Activated T-helper 1 cell treated with Interleukin-2 at 50 U/mL for 16 hours (primary cell): ENCODE results near the gene TACR1.
"Not testable (repeated sequence)": the region's sequence is repeated elsewhere in the genome, so short reads cannot be mapped to it uniquely, and the experiment has no call there.

Experiments used
- DNase-seq: peaks from one replicate; pipeline ENCODE4 v3.0.0-alpha.2; 2020; ENCODE audit warnings: low read depth

TACR1 gene

DNA sequence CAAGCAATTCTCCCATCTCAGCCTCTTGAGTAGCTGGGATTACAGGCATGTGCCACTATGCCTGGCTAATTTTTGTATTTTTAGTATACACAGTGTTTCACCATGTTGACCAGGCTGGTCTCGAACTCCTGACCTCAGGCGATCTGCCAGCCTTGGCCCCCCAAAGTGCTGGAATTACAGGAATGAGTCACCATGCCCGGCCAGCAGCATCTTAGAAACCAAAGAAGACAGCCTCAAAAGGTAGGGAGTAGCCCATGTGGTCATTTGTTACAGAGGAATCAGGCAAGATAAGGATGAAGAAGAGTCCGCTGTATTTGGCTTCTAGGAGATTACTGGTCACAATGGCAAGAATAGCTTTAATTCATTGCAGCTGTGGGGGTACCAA, 53.1 kb downstream of the TACR1 start:
- DNase-seq: not testable (repeated sequence)

DNA sequence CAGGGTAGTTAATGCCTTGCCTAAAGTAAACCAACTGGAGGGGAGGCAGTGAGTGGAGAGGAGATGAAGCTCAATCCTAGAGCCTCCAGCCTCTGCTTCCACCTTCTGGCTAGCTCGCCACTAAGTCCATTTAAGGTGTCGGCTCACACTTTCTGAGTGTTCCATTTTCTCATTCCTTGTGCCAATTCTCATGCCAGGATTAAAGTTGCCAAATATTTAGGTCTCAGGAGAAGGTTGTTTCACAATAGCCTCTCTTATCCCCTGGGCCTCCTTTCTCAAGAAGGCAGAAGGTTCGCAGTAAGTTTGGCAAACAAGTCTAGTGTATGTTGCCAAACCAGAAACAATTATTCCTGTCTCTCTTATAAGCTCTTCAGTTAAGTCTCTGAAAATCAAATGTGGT, 57.2 kb downstream of the TACR1 start:
- DNase-seq: no peak

DNA sequence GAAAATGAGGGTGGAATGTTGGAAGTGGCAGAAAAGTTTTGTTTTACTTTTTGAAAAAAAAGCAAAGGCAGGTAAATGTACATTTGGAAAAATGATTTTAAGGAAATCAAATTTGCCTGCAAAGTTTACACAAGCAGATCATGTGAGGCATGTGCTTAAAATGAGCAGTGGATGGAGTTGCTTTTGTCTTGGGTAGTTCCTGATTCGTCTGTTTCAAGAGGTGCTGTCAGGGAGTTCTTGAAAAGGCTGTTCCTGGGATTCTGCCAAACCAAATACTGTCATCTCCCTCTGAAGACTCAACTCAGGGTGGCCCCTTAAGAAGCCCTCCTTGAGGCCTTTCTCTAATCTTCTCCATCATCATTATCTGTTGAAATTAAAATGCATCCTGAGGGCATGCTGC, 59.0 kb downstream of the TACR1 start:
- DNase-seq: no peak

DNA sequence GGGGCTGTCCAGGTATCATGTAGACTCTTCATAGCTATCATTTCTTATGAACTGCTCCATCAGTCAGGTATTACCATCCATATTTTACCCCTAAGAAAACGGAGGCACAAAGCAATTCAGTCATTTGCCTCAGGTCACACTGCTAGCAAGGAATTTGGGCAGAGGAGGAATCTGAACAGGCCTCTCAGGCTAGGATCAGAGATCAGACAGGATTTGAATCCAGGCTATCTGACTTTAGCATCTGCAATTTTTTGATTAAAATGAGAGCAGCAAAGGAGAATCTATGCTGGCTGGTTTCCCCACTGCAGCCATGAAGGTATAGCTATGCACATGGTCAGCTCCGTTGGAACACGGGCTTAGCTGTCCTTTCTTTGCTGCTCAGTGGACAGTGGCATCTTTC, 60.1 kb downstream of the TACR1 start:
- no peak for DNase-seq

DNA sequence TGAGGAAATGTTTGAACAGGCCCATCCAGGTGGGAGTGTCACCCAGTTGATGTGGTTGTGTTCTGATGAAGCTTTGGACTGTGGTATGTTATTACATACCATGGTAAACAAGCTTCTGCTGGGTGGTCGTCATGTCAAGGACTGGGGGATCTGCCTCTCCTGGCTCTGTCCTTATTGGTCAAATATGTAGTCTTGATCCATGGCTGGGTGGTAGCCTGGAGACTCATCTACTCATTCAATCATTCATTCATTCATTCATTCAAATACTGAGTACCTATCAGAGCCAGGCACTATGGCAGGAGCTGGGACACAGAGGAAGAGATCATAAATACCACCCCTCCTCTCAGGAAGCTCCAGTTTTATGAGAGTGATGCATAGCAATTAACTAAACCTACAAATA, 60.8 kb downstream of the TACR1 start:
- DNase-seq: no peak

DNA sequence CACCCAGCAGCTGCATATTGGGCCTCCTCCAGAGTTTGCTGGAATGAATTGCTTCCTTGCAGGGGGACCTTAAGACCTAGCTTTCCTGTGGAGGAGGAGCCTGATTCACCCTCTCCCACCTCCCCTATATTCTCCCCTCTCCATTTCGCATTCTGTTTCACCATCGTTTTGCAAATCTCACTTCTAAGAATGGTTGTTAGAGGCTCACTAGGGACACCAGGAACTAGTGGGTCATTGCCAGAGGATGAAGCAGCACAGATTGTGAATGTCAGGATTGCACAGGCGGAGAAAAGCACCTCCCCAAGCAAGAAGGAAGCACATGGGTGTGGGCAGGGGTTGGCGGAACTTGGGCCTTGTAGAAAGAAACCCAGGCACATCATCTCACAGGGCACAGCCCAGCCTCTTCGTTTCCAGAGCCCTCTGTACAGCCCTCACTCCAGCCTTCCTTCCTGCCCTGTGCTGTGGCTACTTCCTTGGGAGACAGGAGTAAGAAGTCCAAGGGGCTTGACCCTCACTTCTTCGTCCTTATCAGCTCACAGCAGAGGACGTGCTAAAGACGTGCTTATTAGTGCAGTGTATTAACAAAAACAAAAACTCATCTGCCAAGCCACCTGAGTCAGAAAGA, 63.4 kb downstream of the TACR1 start:
- no peak for DNase-seq

DNA sequence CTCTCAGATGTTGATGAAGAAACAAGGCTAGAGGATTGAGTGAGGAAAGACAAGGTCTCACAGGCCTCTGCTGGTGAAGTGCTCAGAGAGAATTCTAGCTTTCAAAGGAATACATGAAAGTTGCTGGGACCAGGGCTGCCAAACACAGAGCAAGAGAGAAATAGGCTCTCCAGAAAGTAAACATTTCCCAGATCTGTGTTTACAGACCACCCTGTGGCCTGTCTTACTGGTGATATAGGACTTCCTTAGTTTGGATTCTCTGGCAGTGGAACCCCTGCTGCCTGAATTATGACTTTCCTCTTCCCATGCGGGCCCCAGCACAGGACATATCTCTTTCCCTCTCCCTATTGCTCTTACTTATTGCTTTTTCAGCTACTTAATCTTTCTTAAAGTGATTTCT, 64.5 kb downstream of the TACR1 start:
- DNase-seq: no peak

DNA sequence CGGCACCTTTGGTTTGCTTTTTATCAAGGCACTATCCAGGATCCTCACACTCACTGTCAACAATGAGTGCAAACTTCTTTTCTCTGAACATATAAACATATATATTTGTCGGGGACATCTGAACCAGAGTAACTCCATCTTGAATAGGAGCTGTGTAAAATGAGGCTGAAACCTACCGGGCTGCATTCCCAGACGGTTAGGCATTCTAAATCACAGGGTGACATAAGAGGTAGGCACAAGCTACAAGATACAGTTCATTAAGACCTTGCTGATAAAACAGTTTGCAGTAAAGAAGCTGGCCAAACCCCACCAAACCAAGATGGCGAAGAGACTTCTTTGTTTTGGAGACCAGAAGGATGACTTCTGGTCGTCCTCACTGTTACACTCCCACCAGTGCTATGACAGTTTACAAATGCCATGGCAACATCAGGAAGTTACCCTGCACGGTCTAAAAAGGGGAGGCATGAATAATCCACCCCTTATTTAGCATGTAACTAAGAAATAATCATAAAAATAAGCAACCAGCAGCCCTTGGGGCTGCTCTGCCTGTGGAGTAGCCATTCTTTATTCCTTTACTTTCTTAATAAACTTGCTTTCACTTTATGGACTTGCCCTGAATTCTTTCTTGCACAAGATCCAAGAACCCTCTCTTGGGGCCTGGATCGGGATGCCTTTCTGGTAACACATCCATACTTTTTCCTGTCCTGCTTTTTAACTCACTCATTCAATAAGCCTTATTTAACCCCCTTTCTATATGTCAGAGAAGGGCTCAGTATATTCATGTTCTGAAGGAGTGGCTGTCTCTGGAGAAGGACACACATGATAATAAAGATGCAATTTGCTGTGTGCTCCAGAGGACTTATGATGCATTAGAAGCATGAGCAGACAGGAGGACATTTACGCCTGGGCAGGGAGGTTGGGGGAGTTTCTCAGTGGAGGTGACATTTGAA, 65.4 kb downstream of the TACR1 start:
- DNase-seq: no peak

DNA sequence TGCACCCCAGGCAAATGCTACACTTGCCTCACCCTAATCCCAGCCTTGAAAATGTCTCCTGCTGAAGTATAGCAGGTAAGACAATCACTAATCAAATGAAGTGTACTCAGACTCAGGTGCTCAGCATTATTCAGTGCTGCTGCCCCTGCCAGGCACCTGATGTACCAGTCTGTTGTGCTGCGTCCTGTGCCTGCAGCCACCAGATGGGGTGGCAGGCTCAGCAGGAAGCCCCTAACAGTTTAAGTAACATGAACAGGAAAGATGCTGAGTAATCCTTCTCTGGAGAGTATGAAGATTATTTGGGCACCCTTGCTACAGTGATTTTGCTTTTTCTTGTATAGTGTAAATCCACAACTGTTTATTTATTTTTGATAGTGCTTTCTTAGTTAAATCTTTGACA, 69.1 kb downstream of the TACR1 start:
- no peak for DNase-seq

DNA sequence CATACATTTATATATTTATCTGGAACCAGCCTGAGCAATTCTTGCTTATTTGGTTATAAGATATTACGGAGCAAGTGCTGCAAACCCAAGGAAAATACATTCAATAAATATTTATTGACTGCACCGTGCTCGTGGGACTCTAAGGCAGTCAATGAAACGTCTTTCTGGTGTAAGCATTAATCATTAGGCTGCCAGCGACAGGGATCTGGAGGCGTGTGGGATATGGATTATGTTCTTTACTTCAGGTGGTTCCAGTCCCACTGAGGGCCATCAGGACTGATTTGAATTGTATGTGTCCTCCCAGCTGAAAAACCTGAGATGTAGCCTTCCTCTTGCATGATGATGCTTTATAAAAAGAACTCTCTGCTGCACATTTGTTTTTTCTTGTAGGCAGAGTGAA, 75.4 kb downstream of the TACR1 start:
- DNase-seq: no peak

DNA sequence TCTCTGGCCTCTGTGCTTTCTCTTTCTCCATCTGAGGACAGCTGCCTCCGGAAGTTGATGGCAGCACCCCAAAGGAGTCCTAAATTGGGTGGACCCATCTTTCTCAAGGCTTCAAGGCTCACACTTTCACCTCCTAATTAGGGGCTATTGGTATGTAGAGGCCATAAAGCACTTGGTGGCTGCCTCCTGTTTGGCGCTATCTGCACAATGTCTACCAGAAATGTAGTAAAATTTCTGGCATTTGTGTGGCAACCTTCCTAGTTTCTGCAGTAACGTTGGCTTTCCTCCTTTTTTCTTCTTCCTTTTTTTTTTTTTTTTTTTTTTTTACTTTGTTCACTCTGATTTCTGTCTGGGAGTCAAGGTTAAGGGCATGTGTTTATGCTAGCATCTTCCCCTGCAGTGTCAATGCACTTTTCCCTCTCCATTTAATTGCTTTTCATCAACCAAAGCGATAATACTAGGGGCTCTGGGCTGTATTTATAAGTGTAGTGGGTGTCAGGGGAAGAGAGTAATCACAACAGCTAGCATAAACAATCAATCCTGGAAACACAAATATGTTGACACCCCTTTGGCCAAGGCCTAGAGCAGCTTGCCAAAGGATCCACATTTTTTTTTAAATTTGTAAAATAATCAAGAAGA, 86.0 kb downstream of the TACR1 start:
- no peak for DNase-seq

DNA sequence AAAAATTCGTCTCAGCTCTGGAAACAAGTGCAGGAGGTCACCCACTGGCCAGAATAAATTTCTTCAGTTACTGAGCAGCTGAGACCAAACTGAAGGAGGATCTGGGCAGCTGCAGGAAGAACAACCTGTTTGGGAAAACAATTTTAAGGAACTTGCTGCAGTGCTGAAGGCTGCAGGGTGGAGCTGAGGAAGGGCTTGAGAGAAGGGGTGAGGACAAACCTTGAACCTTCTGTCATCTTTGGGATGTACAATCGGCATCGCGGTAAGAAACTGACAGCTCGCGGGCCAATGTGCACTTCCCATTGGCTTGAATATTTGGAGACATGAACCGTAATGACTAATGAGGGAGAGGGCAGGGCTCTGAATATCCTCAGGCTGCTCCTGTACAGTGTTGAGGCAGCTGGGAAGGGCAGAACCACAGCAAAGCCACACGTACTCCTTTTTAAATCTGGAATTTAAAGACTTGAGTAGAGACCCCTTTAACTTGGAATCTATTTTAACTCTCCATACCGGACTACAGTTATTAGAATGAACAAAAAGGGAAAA, 90.3 kb downstream of the TACR1 start:
- no peak for DNase-seq

DNA sequence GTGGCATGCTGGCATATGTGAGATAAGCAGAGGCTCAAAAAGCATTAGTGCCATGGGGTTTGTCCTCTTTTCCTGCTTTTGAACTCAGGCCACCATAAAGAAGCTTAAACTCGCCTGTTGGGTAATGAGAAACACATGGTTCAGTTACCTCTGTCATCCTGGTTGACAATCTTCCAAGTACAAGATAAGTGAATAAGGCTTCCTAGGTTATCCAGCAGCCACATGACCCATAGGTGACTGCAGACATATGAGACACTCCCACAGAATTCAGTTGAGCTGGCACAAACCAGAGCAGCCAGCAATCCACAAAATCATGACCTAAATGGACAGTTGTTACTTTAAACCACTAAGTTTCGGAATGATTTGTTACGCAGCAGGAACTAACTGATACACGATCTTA, 97.3 kb downstream of the TACR1 start:
- no peak for DNase-seq

DNA sequence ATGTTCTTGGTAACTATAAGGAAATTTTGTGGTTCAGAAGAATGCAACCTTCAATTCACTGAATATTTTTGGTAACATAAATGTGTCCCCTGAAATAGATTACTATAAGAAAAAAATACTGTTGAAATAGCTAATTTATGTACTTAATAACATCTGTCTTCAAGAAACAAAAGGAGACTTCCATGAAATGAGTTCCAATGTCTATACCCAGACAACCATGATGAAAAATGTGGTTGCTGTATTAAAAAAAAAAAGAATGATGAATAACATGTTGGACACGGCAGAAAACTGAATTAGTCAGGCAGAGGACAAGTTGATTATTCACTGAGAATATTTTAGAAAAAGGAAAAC, 98.5 kb downstream of the TACR1 start:
- DNase-seq: no peak

DNA sequence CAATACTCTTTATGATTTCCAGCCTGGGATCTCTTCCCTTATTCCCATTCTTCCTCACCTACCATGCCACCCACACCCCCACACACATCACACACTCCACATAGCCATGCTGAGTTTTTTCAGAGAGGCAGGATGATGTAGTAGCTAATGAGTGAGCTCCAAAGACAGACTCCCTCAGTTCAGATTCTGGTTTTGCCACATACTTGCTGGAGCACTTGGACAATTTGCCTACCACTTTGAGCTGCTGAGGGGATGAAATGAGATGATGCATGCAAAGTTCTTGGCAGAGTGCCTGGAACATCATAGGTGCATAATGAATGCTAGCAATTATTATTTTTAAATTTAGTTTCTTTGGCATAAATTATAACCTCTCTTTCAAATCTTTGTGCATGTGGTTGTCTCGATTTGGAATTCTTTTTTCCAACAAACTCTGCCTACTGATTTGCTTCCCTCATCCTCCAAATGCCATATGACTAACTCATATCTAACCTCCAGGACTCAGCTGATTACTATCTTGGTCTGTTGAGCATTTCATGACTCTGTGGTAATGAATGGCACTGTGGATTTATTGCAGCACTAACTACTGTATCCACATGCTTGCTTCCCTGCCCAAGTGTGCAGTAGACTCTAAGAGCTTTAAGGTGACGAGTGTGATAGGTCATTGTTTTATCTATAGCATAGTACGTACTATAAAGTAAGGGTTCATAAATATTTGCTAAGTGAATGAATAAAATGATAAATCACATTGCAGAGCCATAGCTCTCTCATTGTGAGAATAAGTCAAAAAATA, 99.1 kb downstream of the TACR1 start:
- DNase-seq: no peak

DNA sequence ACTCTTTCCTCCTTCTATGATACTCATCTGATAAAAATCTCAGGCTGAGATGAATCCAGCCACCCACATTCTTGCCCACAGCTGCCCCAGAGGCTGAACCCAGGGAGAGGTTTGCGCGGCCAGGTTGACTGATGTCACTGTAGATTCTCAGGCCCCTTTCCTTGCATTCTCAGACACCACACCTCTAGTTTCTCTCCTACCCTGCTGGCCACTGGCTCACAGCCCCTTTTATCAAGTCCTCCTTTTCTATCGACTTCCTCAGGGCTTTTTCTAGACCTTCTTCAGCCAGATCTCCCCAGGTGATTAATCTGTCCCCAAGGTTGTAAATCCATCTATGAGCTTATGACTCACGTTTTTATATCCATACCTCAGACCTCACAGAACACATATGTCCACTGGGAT, 99.8 kb downstream of the TACR1 start:
- DNase-seq: no peak

DNA sequence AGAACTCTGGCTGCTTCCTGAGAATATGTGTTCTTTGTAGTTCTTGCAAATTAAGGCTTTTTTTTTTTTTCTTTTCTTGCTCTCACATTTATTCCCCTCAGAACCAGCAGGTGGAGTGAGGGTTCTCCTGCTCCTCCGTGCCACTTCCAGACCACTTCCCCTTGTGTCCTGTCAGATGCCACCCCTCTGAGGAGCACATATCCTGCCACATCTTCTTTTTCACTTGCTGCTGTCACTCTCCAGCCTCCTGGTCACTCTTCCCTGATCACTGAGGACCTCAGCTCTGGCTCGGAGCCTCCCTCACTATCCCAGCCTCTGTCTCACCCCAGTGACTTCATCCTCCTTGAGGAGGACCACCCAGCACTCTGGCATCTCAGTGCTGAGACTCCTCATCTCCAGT, 100.5 kb downstream of the TACR1 start:
- DNase-seq: no peak

DNA sequence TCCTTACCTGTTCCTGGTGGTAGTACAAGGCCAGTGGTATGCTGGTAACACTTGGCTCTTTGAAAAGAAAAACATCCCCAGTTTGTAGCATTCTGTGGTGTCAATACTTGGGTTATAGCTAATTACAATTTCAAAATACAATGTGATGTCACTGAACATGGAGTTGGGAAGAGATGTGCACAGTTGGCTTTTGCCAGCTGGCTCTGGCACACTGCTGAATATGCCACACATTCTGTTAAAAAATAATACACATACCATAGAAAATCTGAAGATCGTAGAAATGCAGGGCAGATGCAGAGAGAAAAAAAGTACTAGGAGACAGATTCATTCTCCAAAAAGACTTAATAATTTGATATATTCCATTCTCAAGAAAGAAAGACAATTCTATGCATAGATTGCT, 101.5 kb downstream of the TACR1 start:
- no peak for DNase-seq

DNA sequence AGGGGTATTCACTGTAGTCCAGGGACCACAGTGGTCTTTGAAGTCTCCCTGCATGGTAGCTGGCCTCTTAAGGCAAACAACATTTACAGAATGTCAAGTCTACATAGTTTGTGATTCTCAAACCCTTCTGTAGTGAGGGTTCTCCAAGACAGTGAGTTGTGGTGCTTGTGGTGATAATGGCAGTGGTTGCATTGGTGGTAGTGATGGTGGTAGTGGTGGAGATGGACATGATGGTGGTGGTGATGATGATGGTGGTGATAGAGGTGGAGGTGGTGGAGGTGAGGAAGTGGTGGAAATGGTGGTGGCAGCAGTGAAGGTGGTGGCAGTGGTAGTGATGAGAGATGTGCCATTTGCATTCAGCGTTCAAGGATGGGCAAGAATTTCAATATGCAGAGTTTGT, 104.9 kb downstream of the TACR1 start:
- DNase-seq: no peak

DNA sequence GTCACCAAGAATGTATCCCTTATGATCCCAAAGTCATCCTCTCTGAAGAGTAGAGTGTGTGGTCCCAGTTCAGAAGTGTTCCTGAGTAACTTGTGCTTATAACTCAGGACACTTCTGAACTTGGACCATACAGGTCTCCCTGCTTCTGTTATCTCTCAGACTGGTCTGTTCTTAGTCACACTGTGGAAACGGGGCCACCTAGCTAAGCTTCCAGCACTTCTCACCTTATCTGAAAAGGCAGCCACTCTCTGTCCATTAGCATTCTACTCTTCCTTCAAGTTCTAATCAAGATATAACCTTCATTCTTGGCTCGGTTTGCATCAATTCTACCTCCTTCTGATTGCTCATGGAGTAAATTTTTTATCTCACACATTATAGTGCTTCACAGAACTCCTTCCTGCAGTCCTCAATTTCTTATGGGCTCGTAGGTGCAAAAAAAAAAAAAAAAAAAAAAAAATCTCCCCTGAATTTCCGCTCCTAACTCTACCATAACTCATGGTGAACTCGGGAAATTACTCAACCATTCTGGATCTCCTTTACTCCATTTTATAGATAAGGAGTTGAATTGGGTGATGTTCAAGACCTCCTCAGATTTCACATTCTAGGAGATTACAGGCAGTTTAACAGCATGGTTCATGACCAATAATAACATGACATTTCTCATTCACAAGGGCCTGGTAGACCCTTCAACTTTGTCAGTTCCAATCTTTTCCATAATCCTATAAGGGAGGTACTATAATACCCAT, 108.4 kb downstream of the TACR1 start:
- no peak for DNase-seq

DNA sequence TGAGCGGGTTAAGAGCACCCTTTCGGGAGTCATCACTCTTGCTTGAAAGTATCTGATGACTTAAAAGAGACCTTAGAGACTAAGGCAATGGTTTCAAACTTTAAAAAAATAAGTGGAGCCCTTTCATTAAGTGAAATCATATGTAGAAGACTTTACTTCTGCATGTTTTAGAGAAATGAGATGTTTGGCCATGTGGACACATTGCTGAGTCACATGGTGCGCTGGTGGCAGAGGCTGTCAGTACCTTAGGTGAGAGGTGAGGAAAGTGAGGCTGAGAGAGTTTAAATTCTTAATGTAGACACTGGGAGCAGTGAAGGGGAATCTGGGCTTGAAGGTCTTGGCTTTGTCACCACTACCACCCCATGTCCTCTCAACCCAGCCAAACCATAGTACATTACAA, 109.8 kb downstream of the TACR1 start:
- DNase-seq: no peak

DNA sequence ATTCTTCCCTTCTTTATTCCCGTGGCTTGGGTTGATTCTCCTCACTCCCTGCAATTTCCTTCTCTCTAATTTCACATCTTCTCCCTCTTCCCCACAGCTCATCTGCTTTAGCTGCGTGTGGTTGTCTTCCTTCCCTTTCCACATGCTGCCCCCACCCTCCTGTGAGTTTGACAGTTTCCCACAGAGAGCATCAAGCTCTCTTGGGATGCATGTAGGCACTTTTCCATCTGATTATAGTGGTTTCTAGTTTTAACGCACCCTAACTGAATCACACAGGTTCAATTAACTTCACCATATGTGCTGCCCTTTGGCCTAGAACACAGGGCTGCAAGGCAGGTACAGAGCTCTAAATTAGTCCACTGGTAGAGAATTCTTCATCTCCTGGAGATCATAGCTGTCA, 110.5 kb downstream of the TACR1 start:
- DNase-seq: no peak
